ENCODE results near the gene AFF3.

GRCh38 chr2:99695130-99695943, 447.1 kb downstream of the AFF3 start:
- TF ChIP-seq CTCF (IDR thresholded peaks at IDR 0.05; ENCODE audit: low read depth, low read length, poor library complexity, severe bottlenecking) (no peak), EZH2phosphoT487 (IDR thresholded peaks at IDR 0.05; ENCODE audit: borderline replicate concordance, low read length) (no peak)
